NCI-H1092 treated with DMSO at 0.1 percent for 48 hours (cell line): ENCODE results near the gene ZNF283.
"Not testable (repeated sequence)": the region's sequence is repeated elsewhere in the genome, so short reads cannot be mapped to it uniquely, and the experiment has no call there.

ENCODE experiments used
- DNase-seq: peaks from one replicate; lab custom pipeline; 2025; lab: John Stamatoyannopoulos, UW

Gene ZNF283

DNA sequence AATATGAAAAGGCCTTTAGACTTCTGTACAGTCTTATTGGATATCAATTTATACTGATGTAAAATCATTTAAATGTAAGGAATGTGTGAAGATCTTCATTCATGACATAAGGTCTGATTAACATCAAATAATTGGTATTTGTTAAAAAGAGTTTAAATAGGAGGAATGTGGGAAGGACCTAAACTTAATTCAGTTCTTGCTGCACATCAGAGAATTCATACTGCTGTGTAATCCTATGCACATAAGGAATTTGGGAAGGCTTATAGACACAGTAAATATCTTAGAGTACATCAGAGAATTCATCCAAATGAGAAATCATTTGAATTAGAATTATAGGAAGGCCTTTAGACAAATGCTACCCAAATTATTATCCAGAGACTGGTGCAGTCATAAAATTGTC is 21.7 kb downstream of the ZNF283 start:
- no peak for DNase-seq

DNA sequence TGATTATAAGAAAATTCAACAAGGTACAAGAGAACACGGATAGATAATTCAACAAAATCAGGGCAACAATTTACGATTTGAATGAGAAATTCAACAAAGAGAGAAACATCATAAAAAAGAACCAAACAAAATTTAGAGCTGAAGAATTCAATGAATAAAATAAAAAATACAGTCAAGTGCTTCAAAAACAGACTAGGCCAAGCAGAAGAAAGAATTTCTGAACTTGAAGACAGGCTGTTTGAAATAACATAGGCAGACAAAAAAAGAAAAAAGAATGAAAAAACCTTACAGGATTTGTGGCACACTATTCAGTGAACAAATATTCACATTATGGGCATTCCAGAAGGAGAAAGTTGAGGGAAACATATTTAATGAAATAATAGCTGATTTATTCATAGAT is 31.1 kb downstream of the ZNF283 start:
- DNase-seq: no peak

DNA sequence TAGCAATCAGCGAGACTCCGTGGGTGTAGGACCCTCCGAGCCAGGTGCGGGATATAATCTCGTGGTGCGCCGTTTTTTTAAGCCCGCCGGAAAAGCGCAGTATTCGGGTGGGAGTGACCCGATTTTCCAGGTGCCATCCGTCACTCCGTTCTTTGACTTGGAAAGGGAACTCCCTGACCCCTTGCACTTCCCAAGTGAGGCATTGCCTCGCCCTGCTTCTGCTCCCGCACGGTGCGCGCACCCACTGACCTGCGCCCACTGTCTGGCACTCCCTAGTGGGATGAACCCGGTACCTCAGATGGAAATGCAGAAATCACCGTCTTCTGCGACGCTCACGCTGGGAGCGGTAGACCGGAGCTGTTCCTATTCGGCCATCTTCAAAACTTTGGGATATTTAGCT is 39.8 kb downstream of the ZNF283 start:
- not testable (repeated sequence) for DNase-seq

DNA sequence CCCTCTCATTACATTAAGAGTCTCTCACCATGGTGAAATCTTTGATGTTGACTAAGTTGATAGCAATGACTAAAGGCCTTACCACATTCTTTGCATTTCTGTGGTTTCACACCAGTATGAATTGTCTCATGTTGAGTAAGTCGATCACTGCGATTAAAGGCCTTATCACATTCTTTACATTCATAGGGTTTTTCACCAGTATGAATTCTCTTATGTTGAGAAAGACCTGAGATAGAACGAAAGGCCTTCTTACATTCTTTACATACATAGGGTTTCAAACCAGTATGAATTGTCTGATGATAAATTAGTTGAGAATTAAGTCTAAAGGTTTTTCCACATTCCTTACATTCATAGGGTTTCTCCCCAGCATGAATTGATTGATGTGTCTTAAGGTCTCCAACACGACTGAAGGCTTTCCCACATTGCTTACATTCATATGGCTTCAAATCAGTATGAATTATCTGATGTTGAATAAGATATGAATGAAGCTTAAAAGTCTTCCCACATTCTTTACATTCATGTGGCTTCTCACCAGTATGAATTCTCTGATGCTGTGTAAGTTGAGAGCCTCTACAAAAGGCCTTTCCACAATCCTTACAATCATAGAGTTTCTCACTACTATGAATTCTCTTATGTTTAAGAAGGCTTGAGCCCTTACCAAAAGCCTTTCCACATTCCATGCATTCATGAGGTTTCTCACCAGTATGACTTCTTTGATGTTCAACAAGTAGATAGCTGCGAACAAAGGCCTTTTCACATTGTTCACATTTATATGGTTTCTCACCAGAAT is 45.6 kb downstream of the ZNF283 start:
- no peak for DNase-seq

DNA sequence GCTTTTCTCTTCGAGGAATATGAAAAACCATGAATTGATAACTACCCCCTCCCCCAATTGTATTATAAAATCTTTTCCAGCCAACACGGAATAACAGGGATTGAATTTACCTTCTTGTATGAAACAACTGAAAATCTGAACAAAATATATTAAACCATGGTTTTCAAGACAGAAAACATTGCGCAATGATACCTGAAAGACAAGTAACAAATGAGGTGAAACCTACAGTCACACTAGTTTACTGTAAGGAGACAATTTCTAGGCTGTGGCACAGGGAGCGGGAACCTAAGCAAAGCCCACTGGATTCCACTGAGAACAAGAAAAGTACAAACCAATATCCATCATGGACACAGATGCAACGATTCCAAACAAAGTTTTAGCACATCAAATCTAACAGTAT is 53.4 kb downstream of the ZNF283 start:
- DNase-seq: no peak

DNA sequence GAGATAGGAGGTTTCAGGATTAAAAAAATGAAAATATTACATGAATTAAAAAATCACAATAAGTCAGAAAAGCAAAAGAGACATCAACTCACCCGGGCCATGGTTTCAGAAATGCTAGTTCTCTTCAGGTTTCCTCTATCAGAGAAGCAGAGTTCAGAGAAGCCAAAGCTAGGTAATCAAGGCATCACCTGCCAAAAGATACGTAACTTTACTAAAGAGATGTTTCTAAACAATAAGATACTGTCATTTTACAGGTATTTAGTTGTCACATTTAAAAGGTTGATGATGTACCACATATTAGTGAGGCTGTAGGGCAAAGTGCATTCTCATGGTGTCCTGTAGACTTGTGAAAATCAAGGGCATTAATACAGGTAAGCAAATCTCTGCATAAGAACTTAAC is 56.7 kb downstream of the ZNF283 start, which contains the start of gene ZNF404:
ZNF404 (minus strand) TSS at position 101 of the 400 bp plus-strand sequence.
- no peak for DNase-seq

DNA sequence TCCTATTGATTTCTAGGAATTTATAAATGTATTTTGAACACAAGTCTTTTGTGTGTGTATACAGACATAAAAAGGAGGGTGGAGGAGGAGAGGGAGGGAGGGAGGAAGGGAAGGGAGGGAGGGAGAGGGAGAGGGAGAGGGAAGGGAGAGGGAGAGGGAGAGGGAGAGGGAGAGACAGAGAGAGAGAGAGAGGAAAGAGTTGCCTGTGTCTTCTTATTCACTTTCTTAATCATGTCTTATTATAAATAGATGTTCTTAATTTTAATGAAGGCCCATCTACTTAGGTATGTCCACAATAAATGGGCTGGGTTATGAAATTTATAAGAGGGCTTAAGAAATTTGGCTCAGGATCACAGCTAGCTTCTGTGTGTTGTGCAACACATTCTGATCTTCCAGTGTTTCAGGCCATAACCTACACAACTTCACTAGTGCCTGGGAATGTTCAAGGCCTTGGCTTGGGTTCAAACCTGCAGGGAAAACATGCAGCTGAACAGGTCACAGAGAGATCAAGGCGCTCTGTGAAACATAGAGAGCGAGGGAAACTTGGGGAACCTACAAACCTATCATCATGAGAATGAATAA is 68.7 kb downstream of the ZNF283 start:
- no peak for DNase-seq
